GM12878 (cell line): ENCODE data around the gene FUT8. TPM values are rescaled to one million over a fixed set of nuclear protein-coding genes. Genes with fewer than 3 reads are reported as not detected.

Source experiments
- ATAC-seq: fragments of 200-7000 bp; cut with Tn5 transposase; 3 replicates; pipeline ENCODE4 v1.9.1; 2020; ENCODE audit warnings: mild to moderate bottlenecking, moderate library complexity
- BruUV-seq: library from RNA; stranded (reverse); fragments of 400-500 nt; replicated peaks from 2 replicates; lab custom pipeline; 2021; lab: Mats Ljungman, UMichigan
- CTCF ChIA-PET: fragments of 300-600 bp; sonication (Branson Sonifier 250); formaldehyde crosslinking; extraction: SDS; loops from one replicate; lab custom pipeline; 2021; ENCODE audit warnings: inconsistent platforms; lab: Yijun Ruan, JAX
- POLR2A ChIA-PET: fragments of 350-600 bp; formaldehyde crosslinking; extraction: SDS; loops from one replicate; lab custom pipeline; 2021; ENCODE audit warnings: inconsistent platforms; lab: Charles Lee
- RAD21 ChIA-PET: fragments of 300-600 bp; sonication (Branson Sonifier 250); formaldehyde crosslinking; loops from one replicate; lab custom pipeline; 2023; ENCODE audit warnings: antibody characterized with exemption; ENCODE audit not compliant: unreplicated experiment; lab: Charles Lee
- SMC1A ChIA-PET: fragments of 300-600 bp; sonication (Branson Sonifier 250); formaldehyde crosslinking; loops from one replicate; lab custom pipeline; 2023; ENCODE audit not compliant: unreplicated experiment, uncharacterized antibody; lab: Charles Lee
- DNase-seq: peaks from one replicate; pipeline ENCODE4 v3.0.0-alpha.2; 2011; ENCODE audit warnings: low read depth, low spot score
- FAIRE-seq: peaks from 3 replicates; lab custom pipeline; 2011; peaks lifted over from hg19 to GRCh38; lab: Jason Lieb, UNC
- H2AFZ ChIP-seq: 2 replicates; pipeline ENCODE4 v1.6.0; 2011; ENCODE audit warnings: low read depth, low read length, control low read depth; ENCODE audit not compliant: control insufficient read depth
- H3K27ac ChIP-seq: 2 replicates; pipeline ENCODE4 v1.5.1; 2011; ENCODE audit warnings: control low read depth; ENCODE audit not compliant: control insufficient read depth, insufficient read depth
- H3K27me3 ChIP-seq, 2 experiments: replicated peaks in 1 of 2; 2 replicates each; pipeline versions ENCODE4 v1.6.0 to v1.6.1; 2011; ENCODE audit warnings: low read length in 1 of 2; ENCODE audit not compliant: control insufficient read depth in 2 of 2, insufficient read depth in 2 of 2
- H3K36me3 ChIP-seq, 2 experiments: 2 replicates each; pipeline ENCODE4 v1.5.1; 2011; ENCODE audit warnings: low read length in 1 of 2; ENCODE audit not compliant: control insufficient read depth in 2 of 2, insufficient read depth in 2 of 2
- H3K4me1 ChIP-seq: 2 replicates; pipeline ENCODE4 v1.6.1; 2011; ENCODE audit warnings: mild to moderate bottlenecking, low read length, moderate library complexity, mixed read lengths; ENCODE audit not compliant: control insufficient read depth, insufficient read depth
- H3K4me2 ChIP-seq: 2 replicates; pipeline ENCODE4 v1.6.0; 2011; ENCODE audit warnings: control low read depth; ENCODE audit not compliant: control insufficient read depth, insufficient read depth
- H3K4me3 ChIP-seq: fragments of 200-600 bp; sonication (generic); 2 replicates; pipeline ENCODE4 v1.5.1; 2016
- H3K79me2 ChIP-seq: 2 replicates; pipeline ENCODE4 v1.6.0; 2011; ENCODE audit warnings: low read length; ENCODE audit not compliant: control insufficient read depth, insufficient read depth
- H3K9ac ChIP-seq: 2 replicates; pipeline ENCODE4 v1.8.0; 2011; ENCODE audit warnings: low read length, control low read depth, mixed read lengths; ENCODE audit not compliant: control insufficient read depth, insufficient read depth
- H3K9me3 ChIP-seq: replicated peaks from 3 replicates; pipeline ENCODE4 v1.5.1; 2011; ENCODE audit warnings: mild to moderate bottlenecking, low read length; ENCODE audit not compliant: control insufficient read depth, insufficient read depth
- H4K20me1 ChIP-seq: 2 replicates; pipeline ENCODE4 v1.6.0; 2011; ENCODE audit not compliant: control insufficient read depth, insufficient read depth
- BACH1 ChIP-seq: fragments of 450-650 bp; IDR thresholded peaks from 2 replicates; pipeline ENCODE4 v1.6.1; 2017; ENCODE audit warnings: mild to moderate bottlenecking, borderline replicate concordance
- CTCF ChIP-seq, 3 experiments: IDR thresholded peaks in 2 of 3; conservative IDR thresholded peaks in 1 of 3; 2 replicates each; pipeline ENCODE4 v1.5.1; 2011; ENCODE audit warnings: low read depth in 3 of 3, low read length in 3 of 3, mild to moderate bottlenecking in 3 of 3, control low read depth in 2 of 3, moderate library complexity in 2 of 3, inconsistent platforms in 1 of 3, mixed read lengths in 1 of 3; ENCODE audit not compliant: control insufficient read depth in 2 of 3, insufficient read depth in 1 of 3; ENCODE audit errors: extremely low read depth in 1 of 3
- ETV6 ChIP-seq, 2 experiments: fragments of 450-650 bp in 1 of 2; IDR thresholded peaks in 1 of 2; conservative IDR thresholded peaks in 1 of 2; 2 replicates each; pipeline ENCODE4 v1.6.1; 2014; ENCODE audit warnings: antibody characterized with exemption in 1 of 2, borderline replicate concordance in 1 of 2, low read depth in 1 of 2, mild to moderate bottlenecking in 1 of 2, moderate library complexity in 1 of 2
- HCFC1 ChIP-seq: fragments of 150-350 bp; IDR thresholded peaks from 2 replicates; pipeline ENCODE4 v1.6.1; 2014; ENCODE audit warnings: low read length
- MTA3 ChIP-seq: IDR thresholded peaks from 2 replicates; pipeline ENCODE4 v1.6.1; 2012; ENCODE audit warnings: low read length, inconsistent platforms, borderline replicate concordance
- NFYB ChIP-seq: IDR thresholded peaks from 2 replicates; pipeline ENCODE4 v1.6.1; 2011; ENCODE audit warnings: low read depth, mild to moderate bottlenecking, low read length, improper control_type of control experiment, moderate library complexity; ENCODE audit not compliant: insufficient read depth
- PML ChIP-seq: IDR thresholded peaks from 2 replicates; pipeline ENCODE4 v1.6.1; 2012; ENCODE audit warnings: low read length, inconsistent platforms
- STAT3 ChIP-seq: IDR thresholded peaks from 2 replicates; pipeline ENCODE4 v1.6.1; 2011; ENCODE audit warnings: low read depth, low read length, improper control_type of control experiment
- TARDBP ChIP-seq: IDR thresholded peaks from 2 replicates; pipeline ENCODE4 v1.6.1; 2016; ENCODE audit warnings: borderline replicate concordance
- ZNF592 ChIP-seq: fragments of 450-650 bp; IDR thresholded peaks from 2 replicates; pipeline ENCODE4 v1.6.1; 2017; ENCODE audit warnings: mild to moderate bottlenecking, moderate library complexity
- WGBS: methylation state at CpG from one replicate; pipeline ENCODE4 v1.1.6; 2016; ENCODE audit warnings: low lambda C conversion rate; ENCODE audit not compliant: insufficient replicate concordance, insufficient coverage; ENCODE audit errors: missing lambda C conversion rate; 5-methylcytosine and 5-hydroxymethylcytosine counted together
- in situ Hi-C: fragments of 300-500 bp; cut with MboI; formaldehyde crosslinking; loops from 9 replicates; pipeline ENCODE4 v1.14.3; 2018; ENCODE audit warnings: mixed read lengths
- intact Hi-C: fragments of 100-400 bp; cut with micrococcal nuclease; formaldehyde crosslinking; loops from one replicate; pipeline ENCODE4 v1.14.2; 2022; ENCODE audit not compliant: unreplicated experiment
- polyA plus RNA-seq, 11 experiments: library from polyadenylated mRNA; depleted of rRNA in 4 of 11; unstranded in 6 of 11; stranded (reverse) in 5 of 11; fragments of >200 nt; fragmentation: Nextera tagmentation in 4 of 11; fragmentation: Illumina TruSeq in 1 of 11; extraction: Ambion mirVana in 4 of 11; extraction: Trizol in 1 of 11; gene quantifications; 1 replicate in 1 of 11; 2 replicates in 10 of 11; pipeline versions ENCODE4 v1.2.1 to v1.2.3, GENCODE V29; 2011 to 2016; ENCODE audit warnings: inconsistent platforms in 2 of 11, missing spikeins in 2 of 11, low read depth in 1 of 11
- total RNA-seq, 4 experiments: library from RNA; depleted of rRNA in 3 of 4; stranded (reverse); fragments of >200 nt in 3 of 4; fragmentation: Illumina TruSeq in 1 of 4; extraction: Trizol in 1 of 4; gene quantifications; 2 replicates each; pipeline versions ENCODE4 v1.2.1 to v1.2.3, GENCODE V29; 2013 to 2021
- TF ChIP-seq, protein P1 (sequence below): fragments of 450-650 bp; IDR thresholded peaks from 2 replicates; pipeline ENCODE4 v1.6.1; 2014; ENCODE audit warnings: mild to moderate bottlenecking
- TF ChIP-seq, protein P2 (sequence below): fragments of 450-650 bp; IDR thresholded peaks from 2 replicates; pipeline ENCODE4 v1.6.1; 2017; ENCODE audit warnings: low read depth, mild to moderate bottlenecking, moderate library complexity

The FUT8 gene
- total and polyA plus RNA-seq, 10 of the 15 experiments (the other 5 are each of a cell fraction or from before 2014, with no cell fraction given): 21.3 to 106 (median 66.3) TPM

DNA sequence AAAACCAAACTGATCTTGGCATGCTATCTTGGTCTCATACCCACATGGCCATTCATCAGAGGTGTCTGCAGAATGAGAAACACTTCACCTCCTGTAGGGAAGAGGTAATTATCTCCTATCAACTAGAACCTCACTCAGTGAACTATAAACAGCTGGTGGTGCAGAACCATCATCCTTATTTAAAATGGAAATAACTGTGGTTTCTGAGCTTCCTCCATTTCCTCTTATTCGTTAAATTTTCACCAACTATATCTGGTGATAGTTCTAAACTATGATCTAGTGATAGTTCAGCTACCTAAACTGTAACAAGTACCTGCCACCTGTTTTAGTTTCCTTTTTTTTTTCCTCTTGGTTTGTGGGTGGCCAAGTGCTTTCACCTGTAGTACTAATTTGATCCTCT lies 218.5 kb downstream of the FUT8 start (continued):
- TF ChIP-seq ZNF592: no peak
- no peak for TF ChIP-seq STAT3
- TF ChIP-seq, protein P1, sequence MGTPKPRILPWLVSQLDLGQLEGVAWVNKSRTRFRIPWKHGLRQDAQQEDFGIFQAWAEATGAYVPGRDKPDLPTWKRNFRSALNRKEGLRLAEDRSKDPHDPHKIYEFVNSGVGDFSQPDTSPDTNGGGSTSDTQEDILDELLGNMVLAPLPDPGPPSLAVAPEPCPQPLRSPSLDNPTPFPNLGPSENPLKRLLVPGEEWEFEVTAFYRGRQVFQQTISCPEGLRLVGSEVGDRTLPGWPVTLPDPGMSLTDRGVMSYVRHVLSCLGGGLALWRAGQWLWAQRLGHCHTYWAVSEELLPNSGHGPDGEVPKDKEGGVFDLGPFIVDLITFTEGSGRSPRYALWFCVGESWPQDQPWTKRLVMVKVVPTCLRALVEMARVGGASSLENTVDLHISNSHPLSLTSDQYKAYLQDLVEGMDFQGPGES: no peak
- TF ChIP-seq MTA3: no peak
- no peak for TF ChIP-seq PML
- TF ChIP-seq TARDBP: no peak
- TF ChIP-seq HCFC1: no peak

DNA sequence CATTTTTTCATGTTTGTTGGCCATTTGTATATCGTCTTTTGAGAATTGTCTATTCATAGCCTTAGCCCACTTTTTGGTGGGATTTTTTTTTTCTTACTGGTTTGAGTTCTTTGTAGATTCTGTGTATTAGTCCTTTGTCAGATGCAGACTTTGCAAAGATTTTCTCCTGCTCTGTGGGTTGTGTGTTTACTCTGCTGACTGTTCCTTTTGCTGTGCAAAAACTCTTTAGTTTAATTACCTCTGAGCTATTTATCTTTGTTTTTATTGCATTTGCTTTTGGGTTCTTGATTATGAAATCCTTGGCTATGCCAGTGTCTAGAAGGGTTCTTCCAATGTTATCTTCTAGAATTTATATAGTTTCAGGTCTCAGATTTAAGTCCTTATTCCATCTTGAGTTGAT lies 220.0 kb downstream of the FUT8 start:
- Histone ChIP-seq H2AFZ (no peak overlapping the region), H3K9me3 (peaks cover 5% of the 10 kb centered on the region; the same call in 2 of the 3 replicates), H3K36me3 (peaks cover 0 to 4% of the 10 kb centered on the region in 2 experiments; a peak in 2 of 4 replicates), H3K9ac (no peak overlapping the region), H3K4me3 (no peak overlapping the region), H3K79me2 (peaks cover 4% of the 10 kb centered on the region), H3K4me2 (no peak overlapping the region), H3K27me3 (no peaks in the 10 kb centered on the region), H3K4me1 (peaks cover 5% of the 10 kb centered on the region), H3K27ac (no peak overlapping the region), H4K20me1 (no peaks in the 10 kb centered on the region)
- no peak for ATAC-seq
- WGBS: 100% methylated on average over 1 of the region's 1 CpG
- ChIA-PET SMC1A (interaction anchor here (1.0 kb wide), 1 partner anchor 19 kb away, joined by 4 read pairs; no protein-coding TSS in a partner anchor), RAD21 (no interaction called here), CTCF (no interaction called here), POLR2A (no interaction called here)
- BruUV-seq: no TSS peak
- FAIRE-seq: no peak
- intact Hi-C loops (loop anchor here (10.0 kb wide), 1 partner anchor 192 kb away; no protein-coding TSS in a partner anchor), in situ Hi-C loops (no loop called here)
- no peak for DNase-seq
- TF ChIP-seq BACH1 (no peak), CTCF (IDR thresholded peaks at IDR 0.05 in 2 of 3, conservative IDR thresholded peaks at IDR 0.05 in 1 of 3; ENCODE audit: control insufficient read depth in 2 of 3, extremely low read depth in 1 of 3, insufficient read depth in 1 of 3, low read depth in 3 of 3, low read length in 3 of 3) (no peak), ETV6 (conservative IDR thresholded peaks at IDR 0.05 in 1 of 2, IDR thresholded peaks at IDR 0.05 in 1 of 2; ENCODE audit: borderline replicate concordance in 1 of 2, low read depth in 1 of 2) (no peak), NFYB (no peak)
- TF ChIP-seq, protein P2, sequence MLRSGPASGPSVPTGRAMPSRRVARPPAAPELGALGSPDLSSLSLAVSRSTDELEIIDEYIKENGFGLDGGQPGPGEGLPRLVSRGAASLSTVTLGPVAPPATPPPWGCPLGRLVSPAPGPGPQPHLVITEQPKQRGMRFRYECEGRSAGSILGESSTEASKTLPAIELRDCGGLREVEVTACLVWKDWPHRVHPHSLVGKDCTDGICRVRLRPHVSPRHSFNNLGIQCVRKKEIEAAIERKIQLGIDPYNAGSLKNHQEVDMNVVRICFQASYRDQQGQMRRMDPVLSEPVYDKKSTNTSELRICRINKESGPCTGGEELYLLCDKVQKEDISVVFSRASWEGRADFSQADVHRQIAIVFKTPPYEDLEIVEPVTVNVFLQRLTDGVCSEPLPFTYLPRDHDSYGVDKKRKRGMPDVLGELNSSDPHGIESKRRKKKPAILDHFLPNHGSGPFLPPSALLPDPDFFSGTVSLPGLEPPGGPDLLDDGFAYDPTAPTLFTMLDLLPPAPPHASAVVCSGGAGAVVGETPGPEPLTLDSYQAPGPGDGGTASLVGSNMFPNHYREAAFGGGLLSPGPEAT: no peak
